Left ventricle myocardium inferior (tissue), 1 donor: ENCODE results near the gene CLIC1. TPM values are rescaled to one million over a fixed set of nuclear protein-coding genes. Genes with fewer than 3 reads are reported as not detected.

ENCODE experiments used
- DNase-seq: peaks from one replicate; pipeline ENCODE4 v3.0.0-alpha.2; 2020
- H3K27ac ChIP-seq: fragments of 200-600 bp; replicated peaks from 2 replicates; pipeline ENCODE4 v1.8.0; 2021
- H3K27me3 ChIP-seq: fragments of 200-600 bp; 2 replicates; pipeline ENCODE4 v1.8.0; 2021; ENCODE audit warnings: low read depth
- H3K36me3 ChIP-seq: fragments of 200-600 bp; 2 replicates; pipeline ENCODE4 v1.8.0; 2021
- H3K4me1 ChIP-seq: fragments of 200-600 bp; 2 replicates; pipeline ENCODE4 v1.8.0; 2021
- H3K4me3 ChIP-seq: fragments of 200-600 bp; 2 replicates; pipeline ENCODE4 v1.8.0; 2021; ENCODE audit warnings: mild to moderate bottlenecking, moderate library complexity
- H3K9me3 ChIP-seq: fragments of 200-600 bp; replicated peaks from 2 replicates; pipeline ENCODE4 v1.8.0; 2021
- intact Hi-C: fragments of 100-400 bp; cut with micrococcal nuclease; formaldehyde crosslinking; loops from one replicate; pipeline ENCODE4 v1.11.0; 2022
- long read RNA-seq: library from polyadenylated mRNA; unstranded; transcript quantifications from one replicate; pipeline ENCODE4 v2.0.0, GENCODE V29; 2021
- total RNA-seq: library from RNA; stranded (reverse); fragmentation: NEBNext Ultra II Directional; extraction: Animal tissue kit (Norgen Biotek cat#: 25700); gene quantifications from one replicate; pipeline ENCODE4 v1.2.1, GENCODE V29; 2021
- TF ChIP-seq, protein P1 (sequence below): fragments of 200-600 bp; IDR thresholded peaks from 2 replicates; pipeline ENCODE4 v1.8.0; 2021; ENCODE audit warnings: antibody characterized with exemption, mild to moderate bottlenecking, borderline replicate concordance
- donor health status: DM: no; HTN: yes; CAD: no; lungs with severe emphysema.

CLIC1 gene
- 78.0 TPM for total RNA-seq
- long read RNA-seq, transcript CLIC1-208 (6 exons, 1,254 nt): major isoform, 71 of 77 reads
- long read RNA-seq, partial matches to known transcripts: 2 of 77 reads
- long read RNA-seq, other reads (novel, unspliced or antisense): 4 of 77 reads

DNA sequence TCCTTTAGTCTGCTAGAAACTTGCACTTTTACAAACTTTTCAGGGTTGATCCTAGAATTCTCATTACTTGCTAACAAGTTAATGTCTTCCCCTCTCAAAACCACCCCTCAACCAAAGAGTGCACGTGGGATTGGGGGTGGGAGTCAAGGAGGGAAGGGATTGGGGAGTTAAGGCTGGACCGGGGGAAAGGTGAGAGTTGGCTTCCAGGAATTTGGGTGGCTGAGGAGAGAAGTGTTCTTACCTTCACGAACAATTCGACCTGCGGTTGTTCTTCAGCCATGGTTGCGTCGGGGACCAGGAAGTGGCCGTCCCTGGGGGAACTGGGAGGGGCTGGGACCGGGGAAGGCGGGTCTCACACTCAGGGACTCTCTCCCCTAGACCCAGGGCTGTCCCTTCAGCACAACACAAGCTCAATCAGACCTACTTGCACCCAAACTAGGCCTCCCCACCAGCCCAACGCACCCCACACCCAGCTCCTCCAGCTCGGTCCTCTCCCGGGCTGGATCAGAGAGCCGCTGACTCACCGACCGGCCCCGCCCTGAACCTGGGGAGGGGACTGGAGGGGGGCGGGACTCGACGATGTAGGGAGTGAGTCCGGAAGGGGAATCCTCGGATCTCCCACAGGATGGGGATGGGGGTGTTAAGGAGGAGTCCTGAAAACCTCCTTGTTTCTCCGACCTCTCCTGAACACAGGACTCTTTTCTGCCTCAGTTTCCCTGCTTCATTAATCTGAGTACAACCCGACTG is at the start of gene CLIC1:
Gene CLIC1, minus strand, starts transcription at position 510 of the 747 bp plus-strand sequence. Its CDS starts 230 bp downstream, at position 280.
- peak; percentile 85 for DNase-seq
- Histone ChIP-seq H3K27ac (peak within 1 kb of the TSS; percentile 96), H3K4me1 (peaks cover 90% of the 10 kb centered on the region), H3K36me3 (peaks cover 29% of the 10 kb centered on the region), H3K9me3 (no peaks in the 10 kb centered on the region), H3K27me3 (no peaks in the 10 kb centered on the region), H3K4me3 (peak within 1 kb of the TSS; percentile 83)
- intact Hi-C loops: no loop called here
- TF ChIP-seq, protein P1, sequence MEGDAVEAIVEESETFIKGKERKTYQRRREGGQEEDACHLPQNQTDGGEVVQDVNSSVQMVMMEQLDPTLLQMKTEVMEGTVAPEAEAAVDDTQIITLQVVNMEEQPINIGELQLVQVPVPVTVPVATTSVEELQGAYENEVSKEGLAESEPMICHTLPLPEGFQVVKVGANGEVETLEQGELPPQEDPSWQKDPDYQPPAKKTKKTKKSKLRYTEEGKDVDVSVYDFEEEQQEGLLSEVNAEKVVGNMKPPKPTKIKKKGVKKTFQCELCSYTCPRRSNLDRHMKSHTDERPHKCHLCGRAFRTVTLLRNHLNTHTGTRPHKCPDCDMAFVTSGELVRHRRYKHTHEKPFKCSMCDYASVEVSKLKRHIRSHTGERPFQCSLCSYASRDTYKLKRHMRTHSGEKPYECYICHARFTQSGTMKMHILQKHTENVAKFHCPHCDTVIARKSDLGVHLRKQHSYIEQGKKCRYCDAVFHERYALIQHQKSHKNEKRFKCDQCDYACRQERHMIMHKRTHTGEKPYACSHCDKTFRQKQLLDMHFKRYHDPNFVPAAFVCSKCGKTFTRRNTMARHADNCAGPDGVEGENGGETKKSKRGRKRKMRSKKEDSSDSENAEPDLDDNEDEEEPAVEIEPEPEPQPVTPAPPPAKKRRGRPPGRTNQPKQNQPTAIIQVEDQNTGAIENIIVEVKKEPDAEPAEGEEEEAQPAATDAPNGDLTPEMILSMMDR: no peak

DNA sequence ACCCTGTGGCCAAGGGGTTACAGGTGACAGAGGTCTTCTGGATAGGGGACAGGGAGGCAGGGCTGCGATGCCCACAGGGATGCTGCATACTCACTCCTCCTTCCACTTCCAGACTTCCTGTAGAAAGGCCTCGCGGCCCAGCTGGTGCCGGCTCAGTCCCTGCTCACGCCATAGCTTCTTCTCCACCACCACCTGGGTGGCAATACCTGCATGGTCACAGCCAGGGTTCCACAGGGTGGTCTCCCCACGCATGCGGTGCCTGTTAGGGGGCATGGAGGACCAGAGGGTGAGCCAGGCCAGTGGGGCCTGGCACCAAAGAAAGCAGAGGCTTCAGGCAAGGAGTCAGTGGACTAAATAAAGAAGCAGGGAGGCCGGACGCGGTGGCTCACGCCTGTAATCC is 49.1 kb upstream of the CLIC1 start:
- TF ChIP-seq, protein P1: no peak
- DNase-seq: no peak
- H3K36me3 ChIP-seq: peaks cover 54% of the 10 kb centered on the region
- intact Hi-C loops: no loop called here
- no peak overlapping the region for H3K27ac ChIP-seq
- no peaks in the 10 kb centered on the region for H3K9me3 ChIP-seq
- no peak overlapping the region for H3K4me3 ChIP-seq
- no peaks in the 10 kb centered on the region for H3K4me1 ChIP-seq
- H3K27me3 ChIP-seq: no peaks in the 10 kb centered on the region

DNA sequence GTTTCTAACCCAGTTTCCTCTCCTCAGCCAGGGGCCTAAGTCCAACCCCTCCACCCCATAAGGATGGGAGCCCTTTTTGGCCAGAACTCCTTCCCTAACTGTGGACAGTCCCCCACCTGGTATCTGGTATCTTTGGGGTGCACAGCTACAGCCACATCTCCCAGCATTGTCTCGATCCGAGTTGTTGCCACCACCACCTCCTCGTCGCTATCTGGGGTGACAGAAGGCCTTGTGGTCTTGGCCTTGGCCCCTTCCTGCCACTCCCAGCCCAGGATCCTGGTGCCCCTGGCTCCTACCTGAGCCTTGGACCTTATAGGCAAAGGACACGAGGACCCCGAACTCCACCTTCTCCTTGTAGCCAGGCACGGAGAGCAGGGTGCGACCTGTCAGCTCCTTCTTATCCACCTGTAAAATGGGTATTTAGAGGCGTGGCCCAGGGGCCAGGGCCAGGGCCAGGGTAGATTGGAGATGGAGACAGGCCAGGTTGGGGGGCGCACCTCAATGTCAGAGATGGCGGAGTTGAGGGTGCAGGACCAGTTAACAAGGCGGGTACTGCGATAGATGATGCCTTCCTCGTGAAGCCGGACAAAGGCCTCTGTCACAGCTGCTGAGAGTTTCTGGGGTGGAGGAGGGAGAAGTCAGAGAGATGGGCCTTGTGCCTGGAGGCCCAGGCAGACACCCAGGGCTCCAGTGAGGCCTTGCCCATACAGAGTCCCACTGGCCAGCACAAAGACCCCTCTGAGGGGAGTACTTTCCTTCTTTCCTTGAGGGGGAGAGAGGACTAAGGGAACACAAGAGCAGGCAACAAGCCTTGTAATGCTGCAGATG is 48.0 kb upstream of the CLIC1 start:
- Histone ChIP-seq H3K27ac (no peak overlapping the region), H3K4me1 (no peaks in the 10 kb centered on the region), H3K36me3 (peaks cover 61% of the 10 kb centered on the region), H3K27me3 (no peaks in the 10 kb centered on the region), H3K9me3 (no peaks in the 10 kb centered on the region), H3K4me3 (no peak overlapping the region)
- intact Hi-C loops: no loop called here
- DNase-seq: no peak
- TF ChIP-seq, protein P1: no peak

DNA sequence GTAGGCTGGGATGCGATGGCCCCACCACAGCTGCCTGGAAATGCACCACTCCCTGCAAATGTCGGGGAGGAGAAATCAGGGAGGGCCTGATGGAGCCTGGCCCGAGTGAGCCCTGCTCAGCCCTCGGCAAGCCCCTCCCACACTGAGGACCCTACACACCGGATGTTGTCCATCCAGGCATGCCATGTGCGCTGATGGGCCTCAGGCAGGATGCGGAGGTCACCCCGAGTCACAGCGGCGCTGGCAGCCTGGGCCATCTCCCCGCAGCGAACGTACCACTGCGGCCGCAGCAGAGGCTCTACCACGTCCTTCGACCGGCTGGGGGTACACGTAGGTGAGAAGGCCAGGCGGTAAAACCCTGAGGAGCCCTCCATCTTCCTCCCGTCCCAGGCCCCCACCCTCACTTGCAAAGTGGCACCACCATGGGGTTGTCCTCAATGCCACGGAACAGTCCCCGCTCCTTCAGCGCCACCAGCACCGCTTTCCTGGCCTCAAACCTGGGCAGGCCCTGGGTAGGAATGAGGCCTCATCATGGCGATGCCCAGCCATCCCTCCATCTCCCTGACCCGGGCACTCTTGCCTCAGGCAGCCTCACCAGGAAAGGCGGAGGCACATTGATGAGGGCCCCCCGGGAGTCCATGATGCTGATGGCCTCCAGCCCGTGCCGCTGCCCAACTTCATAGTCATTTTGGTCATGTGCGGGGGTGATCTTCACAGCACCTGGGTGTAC is 46.0 kb upstream of the CLIC1 start:
- H3K4me1 ChIP-seq: peaks cover 4% of the 10 kb centered on the region
- DNase-seq: no peak
- no peaks in the 10 kb centered on the region for H3K27me3 ChIP-seq
- TF ChIP-seq, protein P1: no peak
- H3K4me3 ChIP-seq: no peak overlapping the region
- no peaks in the 10 kb centered on the region for H3K9me3 ChIP-seq
- intact Hi-C loops: no loop called here
- H3K27ac ChIP-seq: no peak overlapping the region
- peaks cover 73% of the 10 kb centered on the region for H3K36me3 ChIP-seq
